SU-DHL-6 (cell line): Measurements from ENCODE around the gene FAM107B.

Experiments
- H2AFZ ChIP-seq: fragments of 200-600 bp; sonication (generic); 2 replicates; pipeline ENCODE4 v1.6.1; 2014; ENCODE audit warnings: low read depth, mild to moderate bottlenecking, moderate library complexity, mixed read lengths, antibody characterized with exemption, low read length; ENCODE audit not compliant: severe bottlenecking
- H3F3A ChIP-seq: fragments of 200-600 bp; shearing (Covaris generic); 2 replicates; pipeline ENCODE4 v1.6.0; 2016; ENCODE audit warnings: antibody characterized with exemption, mild to moderate bottlenecking; ENCODE audit not compliant: insufficient read depth
- H3K27ac ChIP-seq: fragments of 200-600 bp; sonication (generic); 2 replicates; pipeline ENCODE4 v1.5.1; 2016; ENCODE audit warnings: low read depth, mild to moderate bottlenecking, low read length, moderate library complexity, mixed read lengths
- H3K27me3 ChIP-seq: fragments of 200-600 bp; sonication (generic), shearing (Covaris generic); 2 replicates; pipeline ENCODE4 v1.6.0; 2014; ENCODE audit warnings: mild to moderate bottlenecking, low read length
- H3K36me3 ChIP-seq: fragments of 200-600 bp; sonication (generic); 2 replicates; pipeline ENCODE4 v1.6.1; 2014; ENCODE audit warnings: mild to moderate bottlenecking, low read length, mixed read lengths
- H3K4me2 ChIP-seq: fragments of 300-600, 200-600 bp; shearing (Covaris generic), sonication (generic); 2 replicates; pipeline ENCODE4 v1.6.0; 2014; ENCODE audit warnings: low read length, low read depth, mild to moderate bottlenecking; ENCODE audit not compliant: poor library complexity, severe bottlenecking
- H3K4me3 ChIP-seq: fragments of 200-600 bp; sonication (generic); 2 replicates; pipeline ENCODE4 v1.5.1; 2014; ENCODE audit warnings: antibody characterized with exemption, low read length, mild to moderate bottlenecking, mixed read lengths; ENCODE audit not compliant: insufficient read depth, poor library complexity, severe bottlenecking
- H3K79me2 ChIP-seq: fragments of 200-600 bp; sonication (generic); 2 replicates; pipeline ENCODE4 v1.6.1; 2014; ENCODE audit warnings: mild to moderate bottlenecking, low read length, moderate library complexity; ENCODE audit not compliant: insufficient read depth
- H3K9ac ChIP-seq: fragments of 200-600 bp; sonication (generic); 2 replicates; pipeline ENCODE4 v1.7.0; 2014; ENCODE audit warnings: mild to moderate bottlenecking, low read length
- H3K9me2 ChIP-seq: fragments of 200-600 bp; sonication (generic); replicated peaks from 2 replicates; pipeline ENCODE4 v1.6.1; 2014; ENCODE audit warnings: low read length; ENCODE audit not compliant: insufficient read depth
- H3K9me3 ChIP-seq: fragments of 200-600 bp; sonication (generic); 2 replicates; pipeline ENCODE4 v1.6.1; 2014; ENCODE audit warnings: low read length, mixed read lengths; ENCODE audit not compliant: insufficient read depth
- H4K20me1 ChIP-seq: fragments of 200-600 bp; sonication (generic); 2 replicates; pipeline ENCODE4 v1.6.1; 2014; ENCODE audit warnings: low read depth, mild to moderate bottlenecking, antibody characterized with exemption, low read length, moderate library complexity, mixed read lengths
- EZH2phosphoT487 ChIP-seq: fragments of 200-600 bp; sonication (generic), shearing (Covaris generic); conservative IDR thresholded peaks from 2 replicates; pipeline ENCODE4 v1.6.1; 2018; ENCODE audit warnings: mild to moderate bottlenecking, antibody characterized with exemption, low read length, moderate library complexity, mixed read lengths
- TF ChIP-seq, protein P1 (sequence below): fragments of 200-600 bp; sonication (generic); IDR thresholded peaks from one replicate; pipeline ENCODE4 v1.5.1; 2017; ENCODE audit warnings: antibody characterized with exemption, mild to moderate bottlenecking, low read length, moderate library complexity; ENCODE audit not compliant: insufficient read depth, poor library complexity, severe bottlenecking

Gene FAM107B

GRCh38 chr10:14671386-14671831 is 103.3 kb downstream of the FAM107B start:
- Histone ChIP-seq H2AFZ (no peak overlapping the region), H3K4me3 (no peak overlapping the region), H4K20me1 (no peaks in the 10 kb centered on the region)

DNA sequence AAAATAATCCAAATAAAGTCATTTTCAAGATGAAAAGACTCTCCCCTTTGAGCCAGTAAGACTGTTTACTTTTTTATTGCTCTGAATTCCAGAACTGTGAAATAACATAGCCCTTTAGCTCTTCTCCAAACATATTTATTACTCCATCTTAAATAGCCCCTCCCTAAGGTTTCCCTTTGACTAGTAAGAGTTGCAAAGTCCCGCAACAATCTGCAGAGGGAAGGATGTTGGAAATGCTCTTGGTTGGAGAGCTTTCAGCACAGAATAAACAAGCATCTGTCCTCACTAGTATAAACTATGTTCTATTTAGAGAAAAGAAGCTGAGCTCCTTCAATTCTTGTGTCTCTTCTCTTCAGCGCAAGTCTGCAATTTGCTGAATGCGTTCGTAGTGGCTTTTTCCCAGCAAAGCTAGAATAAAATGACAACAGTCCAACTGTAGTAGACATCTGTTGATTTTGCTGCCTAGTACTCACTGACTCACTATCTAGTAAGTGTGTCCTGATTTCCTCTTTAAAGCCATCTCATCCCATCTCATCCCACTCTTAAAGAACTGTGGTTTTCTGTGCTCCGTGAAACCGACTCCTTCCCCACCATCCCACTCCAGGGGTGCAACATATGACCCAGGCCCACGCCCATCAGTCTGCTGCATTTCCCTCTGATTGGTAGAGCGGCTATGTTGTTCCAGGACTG is 104.0 kb downstream of the FAM107B start:
- no peaks in the 10 kb centered on the region for H3K36me3 ChIP-seq
- H3K9me3 ChIP-seq = no peaks in the 10 kb centered on the region
- no peaks in the 10 kb centered on the region for H3K9me2 ChIP-seq
- TF ChIP-seq, protein P1, sequence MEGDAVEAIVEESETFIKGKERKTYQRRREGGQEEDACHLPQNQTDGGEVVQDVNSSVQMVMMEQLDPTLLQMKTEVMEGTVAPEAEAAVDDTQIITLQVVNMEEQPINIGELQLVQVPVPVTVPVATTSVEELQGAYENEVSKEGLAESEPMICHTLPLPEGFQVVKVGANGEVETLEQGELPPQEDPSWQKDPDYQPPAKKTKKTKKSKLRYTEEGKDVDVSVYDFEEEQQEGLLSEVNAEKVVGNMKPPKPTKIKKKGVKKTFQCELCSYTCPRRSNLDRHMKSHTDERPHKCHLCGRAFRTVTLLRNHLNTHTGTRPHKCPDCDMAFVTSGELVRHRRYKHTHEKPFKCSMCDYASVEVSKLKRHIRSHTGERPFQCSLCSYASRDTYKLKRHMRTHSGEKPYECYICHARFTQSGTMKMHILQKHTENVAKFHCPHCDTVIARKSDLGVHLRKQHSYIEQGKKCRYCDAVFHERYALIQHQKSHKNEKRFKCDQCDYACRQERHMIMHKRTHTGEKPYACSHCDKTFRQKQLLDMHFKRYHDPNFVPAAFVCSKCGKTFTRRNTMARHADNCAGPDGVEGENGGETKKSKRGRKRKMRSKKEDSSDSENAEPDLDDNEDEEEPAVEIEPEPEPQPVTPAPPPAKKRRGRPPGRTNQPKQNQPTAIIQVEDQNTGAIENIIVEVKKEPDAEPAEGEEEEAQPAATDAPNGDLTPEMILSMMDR = no peak
- no peak for TF ChIP-seq EZH2phosphoT487
- H3K4me3 ChIP-seq = no peak overlapping the region
- no peaks in the 10 kb centered on the region for H3K27me3 ChIP-seq
- no peak overlapping the region for H3K4me2 ChIP-seq
- no peaks in the 10 kb centered on the region for H3F3A ChIP-seq
- no peak overlapping the region for H2AFZ ChIP-seq
- H3K9ac ChIP-seq = no peak overlapping the region
- no peaks in the 10 kb centered on the region for H4K20me1 ChIP-seq
- H3K79me2 ChIP-seq = no peaks in the 10 kb centered on the region
- H3K27ac ChIP-seq = no peak overlapping the region

More at GRCh38 chr10:14671386-14671831, 103.3 kb downstream of the FAM107B start:
- no peaks in the 10 kb centered on the region for H3K9me3 ChIP-seq
- no peaks in the 10 kb centered on the region for H3K79me2 ChIP-seq
- no peak overlapping the region for H3K27ac ChIP-seq
- no peaks in the 10 kb centered on the region for H3K27me3 ChIP-seq
- no peaks in the 10 kb centered on the region for H3F3A ChIP-seq
- TF ChIP-seq, protein P1 = no peak
- TF ChIP-seq EZH2phosphoT487 = no peak
- H3K9ac ChIP-seq = no peak overlapping the region
- H3K36me3 ChIP-seq = no peaks in the 10 kb centered on the region
- no peak overlapping the region for H3K4me2 ChIP-seq
- H3K9me2 ChIP-seq = no peaks in the 10 kb centered on the region

- Histone ChIP-seq H3K27ac (no peak overlapping the region), H3K4me2 (no peak overlapping the region), H3K9me3 (no peaks in the 10 kb centered on the region), H3F3A (no peaks in the 10 kb centered on the region), H3K4me3 (no peak overlapping the region), H3K27me3 (no peaks in the 10 kb centered on the region), H2AFZ (no peak overlapping the region), H3K9ac (no peak overlapping the region), H4K20me1 (no peaks in the 10 kb centered on the region), H3K36me3 (no peaks in the 10 kb centered on the region), H3K79me2 (no peaks in the 10 kb centered on the region), H3K9me2 (no peaks in the 10 kb centered on the region)
- TF ChIP-seq, protein P1 = no peak
- no peak for TF ChIP-seq EZH2phosphoT487
Measured at GRCh38 chr10:14669576-14669975, 105.1 kb downstream of the FAM107B start.
